Muscle layer of colon (tissue), 2 donors: ENCODE measurements around the gene CIAO3.
"Not testable (repeated sequence)": the region's sequence is repeated elsewhere in the genome, so short reads cannot be mapped to it uniquely, and the experiment has no call there.

ENCODE experiments used
- H3K27ac ChIP-seq: one replicate; pipeline ENCODE4 v1.7.0; 2013; ENCODE audit warnings: low read depth, mild to moderate bottlenecking, low read length, moderate library complexity
- H3K27me3 ChIP-seq, 2 donors: one replicate each; pipeline ENCODE4 v1.7.0; 2013; ENCODE audit warnings: low read length in 2 of 2, mild to moderate bottlenecking in 2 of 2; ENCODE audit not compliant: insufficient read depth in 2 of 2, control insufficient read depth in 1 of 2
- H3K36me3 ChIP-seq: one replicate; pipeline ENCODE4 v1.7.0; 2013; ENCODE audit warnings: mild to moderate bottlenecking, low read length; ENCODE audit not compliant: insufficient read depth
- H3K4me1 ChIP-seq: one replicate; pipeline ENCODE4 v1.7.0; 2013; ENCODE audit warnings: mild to moderate bottlenecking, low read length; ENCODE audit not compliant: insufficient read depth
- H3K4me3 ChIP-seq, 2 donors: one replicate each; pipeline ENCODE4 v1.7.0; 2013; ENCODE audit warnings: low read length in 2 of 2, low read depth in 1 of 2, mild to moderate bottlenecking in 1 of 2, moderate library complexity in 1 of 2
- H3K9ac ChIP-seq: one replicate; pipeline ENCODE4 v1.7.0; 2013; ENCODE audit warnings: low read length
- H3K9me3 ChIP-seq: one replicate; pipeline ENCODE4 v1.7.0; 2013; ENCODE audit warnings: mild to moderate bottlenecking, low read length
- donor health status: abdominal sarcoma.
- donor health status: Adenocarcinoma of cecum.

Gene CIAO3

GRCh38 chr16:717450-718245 is 23.1 kb downstream of the CIAO3 start:
- peaks cover 0 to 20% of the 10 kb centered on the region in 2 donors for H3K27me3 ChIP-seq
- no peaks in the 10 kb centered on the region for H3K36me3 ChIP-seq
- H3K4me3 ChIP-seq, result no peak overlapping the region
- no peak overlapping the region for H3K27ac ChIP-seq
- no peak overlapping the region for H3K9ac ChIP-seq
- H3K4me1 ChIP-seq, result peaks cover 34% of the 10 kb centered on the region
- H3K9me3 ChIP-seq, result no peaks in the 10 kb centered on the region

- H3K36me3 ChIP-seq, result no peaks in the 10 kb centered on the region
- no peak overlapping the region for H3K9ac ChIP-seq
- H3K4me3 ChIP-seq, result peak overlapping the region in 1 of 2 donors; percentile 53
- no peak overlapping the region for H3K27ac ChIP-seq
- H3K27me3 ChIP-seq, result peaks cover 0 to 20% of the 10 kb centered on the region in 2 donors
- H3K9me3 ChIP-seq, result no peaks in the 10 kb centered on the region
- H3K4me1 ChIP-seq, result peaks cover 32% of the 10 kb centered on the region
Observed at GRCh38 chr16:716768-717325, 23.9 kb downstream of the CIAO3 start.

GRCh38 chr16:716200-716568 is 24.6 kb downstream of the CIAO3 start:
- H3K27me3 ChIP-seq, result peaks cover 4 to 25% of the 10 kb centered on the region in 2 donors
- no peak overlapping the region for H3K9ac ChIP-seq
- H3K4me1 ChIP-seq, result peaks cover 28% of the 10 kb centered on the region
- no peaks in the 10 kb centered on the region for H3K9me3 ChIP-seq
- H3K36me3 ChIP-seq, result no peaks in the 10 kb centered on the region
- H3K4me3 ChIP-seq, result peak overlapping the region; percentile 49 to 53
- H3K27ac ChIP-seq, result no peak overlapping the region

GRCh38 chr16:715477-716199 is 25.2 kb downstream of the CIAO3 start:
- no peaks in the 10 kb centered on the region for H3K9me3 ChIP-seq
- no peak overlapping the region for H3K9ac ChIP-seq
- no peaks in the 10 kb centered on the region for H3K36me3 ChIP-seq
- no peak overlapping the region for H3K27ac ChIP-seq
- H3K27me3 ChIP-seq, result peaks cover 9 to 31% of the 10 kb centered on the region in 2 donors
- H3K4me1 ChIP-seq, result peaks cover 28% of the 10 kb centered on the region
- peak overlapping the region; percentile 49 to 53 for H3K4me3 ChIP-seq

DNA sequence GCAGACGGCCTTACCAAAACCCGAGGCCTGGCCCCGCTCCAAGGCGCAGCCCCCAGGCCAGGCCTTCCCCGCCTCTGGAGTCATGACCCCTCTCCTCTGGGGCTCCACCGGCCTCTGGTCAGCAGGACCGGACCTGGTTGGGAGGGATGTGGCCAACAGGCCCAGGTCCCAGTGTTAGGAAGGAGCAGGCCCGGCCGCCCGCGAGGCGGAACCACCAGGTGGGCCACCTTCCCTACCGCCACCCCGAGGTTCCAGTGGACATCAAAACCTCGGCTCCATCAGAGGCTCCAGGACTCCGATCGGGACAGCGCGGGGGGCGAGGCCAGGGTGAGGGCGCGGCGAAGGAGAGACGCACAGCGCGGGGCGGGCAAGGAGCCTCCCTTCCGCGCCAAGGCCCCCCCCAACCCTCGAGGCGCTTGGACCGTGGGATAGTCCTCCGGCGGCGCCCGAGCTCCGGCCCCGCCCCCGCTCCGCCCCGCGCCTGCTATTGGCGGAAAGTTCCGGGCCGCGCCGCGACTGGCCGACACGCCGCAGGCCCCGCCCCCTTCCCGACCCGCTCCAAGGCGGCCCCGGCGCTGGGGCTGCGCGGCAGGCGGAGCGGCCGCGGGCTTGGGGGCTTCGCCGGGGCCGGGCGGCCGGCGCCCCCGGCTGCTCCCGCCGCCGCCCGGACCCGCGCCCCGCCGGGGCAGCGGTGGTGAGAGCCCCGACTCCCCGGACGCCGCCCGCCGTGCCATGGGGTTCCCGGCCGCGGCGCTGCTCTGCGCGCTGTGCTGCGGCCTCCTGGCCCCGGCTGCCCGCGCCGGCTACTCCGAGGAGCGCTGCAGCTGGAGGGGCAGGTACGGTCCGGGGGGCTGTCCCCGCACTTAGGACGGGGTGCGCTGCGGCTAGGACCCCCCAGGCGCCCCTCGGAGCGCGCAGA is 26.0 kb downstream of the CIAO3 start, which contains the start of gene METRN:
TSS of gene METRN (plus strand) at position 561 of the 919 bp plus-strand sequence. CDS start at position 733, 172 bp downstream.
- no peak within 1 kb of the TSS for H3K9ac ChIP-seq
- no peak within 1 kb of the TSS for H3K27ac ChIP-seq
- H3K4me1 ChIP-seq, result peaks cover 21% of the 10 kb centered on the region
- no peaks in the 10 kb centered on the region for H3K9me3 ChIP-seq
- no peaks in the 10 kb centered on the region for H3K36me3 ChIP-seq
- peaks cover 17 to 39% of the 10 kb centered on the region in 2 donors for H3K27me3 ChIP-seq
- H3K4me3 ChIP-seq, result peak within 1 kb of the TSS; percentile 49 to 53

GRCh38 chr16:714079-714478 is 26.7 kb downstream of the CIAO3 start:
- Histone ChIP-seq H3K27me3 (peaks cover 24 to 46% of the 10 kb centered on the region in 2 donors), H3K9me3 (no peaks in the 10 kb centered on the region), H3K36me3 (no peaks in the 10 kb centered on the region), H3K9ac (no peak overlapping the region), H3K4me1 (peaks cover 15% of the 10 kb centered on the region), H3K27ac (no peak overlapping the region), H3K4me3 (no peak overlapping the region)

DNA sequence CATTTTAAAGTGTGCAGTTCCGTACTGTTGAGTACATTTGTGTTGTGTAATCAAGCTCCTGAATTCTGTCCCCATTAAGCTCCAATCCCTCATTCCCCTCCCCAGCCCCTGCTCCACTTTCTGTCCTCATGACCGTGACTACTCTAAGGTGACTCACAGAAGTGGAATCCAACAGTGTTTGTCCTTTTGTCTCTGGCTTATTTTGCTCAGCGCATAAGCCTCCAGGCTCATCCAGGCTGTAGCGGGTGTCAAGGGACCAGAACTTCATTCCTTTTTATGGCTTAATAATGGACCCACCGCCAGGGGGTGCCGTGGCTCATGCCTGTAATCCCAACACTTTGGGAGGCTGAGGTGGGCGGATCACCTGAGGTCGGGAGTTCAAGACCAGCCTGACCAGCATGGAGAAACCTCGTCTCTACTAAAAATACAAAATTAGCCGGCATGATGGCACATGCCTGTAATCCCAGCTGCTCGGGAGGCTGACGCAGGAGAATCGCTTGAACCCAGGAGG is 28.0 kb downstream of the CIAO3 start:
- H3K9me3 ChIP-seq, H3K36me3 ChIP-seq, H3K9ac ChIP-seq, H3K27ac ChIP-seq, H3K4me3 ChIP-seq: not testable (repeated sequence)
- peaks cover 15% of the 10 kb centered on the region for H3K4me1 ChIP-seq
- H3K27me3 ChIP-seq, result peaks cover 37 to 59% of the 10 kb centered on the region in 2 donors

GRCh38 chr16:711548-712320 is 29.1 kb downstream of the CIAO3 start:
- Histone ChIP-seq H3K36me3 (no peaks in the 10 kb centered on the region), H3K9me3 (no peaks in the 10 kb centered on the region), H3K9ac (no peak overlapping the region), H3K4me3 (no peak overlapping the region), H3K27ac (no peak overlapping the region), H3K27me3 (peaks cover 45 to 65% of the 10 kb centered on the region in 2 donors), H3K4me1 (peaks cover 15% of the 10 kb centered on the region)

DNA sequence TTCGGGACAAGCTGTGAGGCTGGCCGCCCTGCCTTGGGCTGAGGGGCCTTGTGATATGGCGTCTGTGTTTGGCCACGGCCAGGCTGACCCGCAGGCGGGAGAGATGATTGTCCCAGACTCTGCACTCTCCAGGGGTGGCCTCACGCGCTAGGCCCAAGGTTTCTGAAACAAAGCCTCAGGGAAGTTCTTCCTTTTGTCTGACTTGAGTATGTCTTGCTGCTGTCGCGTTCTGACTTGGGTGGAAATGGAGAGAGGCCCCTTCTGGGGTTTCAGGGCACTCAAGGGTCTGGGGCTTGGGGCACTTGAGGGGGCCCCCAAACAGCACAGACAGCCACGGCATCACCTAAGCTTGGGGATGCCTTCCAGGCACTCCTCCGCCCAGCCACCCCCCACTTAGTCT is 29.7 kb downstream of the CIAO3 start:
- Histone ChIP-seq H3K27me3 (peaks cover 45 to 65% of the 10 kb centered on the region in 2 donors), H3K9me3 (no peaks in the 10 kb centered on the region), H3K4me3 (no peak overlapping the region), H3K36me3 (no peaks in the 10 kb centered on the region), H3K27ac (no peak overlapping the region), H3K4me1 (peaks cover 9% of the 10 kb centered on the region), H3K9ac (no peak overlapping the region)

GRCh38 chr16:710500-711075 is 30.2 kb downstream of the CIAO3 start:
- Histone ChIP-seq H3K27me3 (peaks cover 45 to 63% of the 10 kb centered on the region in 2 donors), H3K4me3 (no peak overlapping the region), H3K4me1 (peaks cover 4% of the 10 kb centered on the region), H3K27ac (no peak overlapping the region), H3K36me3 (no peaks in the 10 kb centered on the region), H3K9ac (no peak overlapping the region), H3K9me3 (no peaks in the 10 kb centered on the region)
